Renal cortex interstitium (tissue), 11 donors: Measurements from ENCODE around the gene INPP5A. TPM values are rescaled to one million over a fixed set of nuclear protein-coding genes. Genes with fewer than 3 reads are reported as not detected.

Experiments
- DNase-seq, 11 donors: peaks; one replicate each; pipeline ENCODE4 v3.0.0-alpha.2; 2013; ENCODE audit warnings: low read depth in 9 of 11, low spot score in 4 of 11; ENCODE audit errors: extremely low read depth in 1 of 11
- polyA plus RNA-seq, 3 donors: library from polyadenylated mRNA; unstranded; fragments of 120-200 nt; gene quantifications; one replicate each; pipeline ENCODE4 v1.2.1, GENCODE V29; 2013; ENCODE audit not compliant: insufficient read length in 3 of 3

Gene INPP5A
- polyA plus RNA-seq, 3 donors = 30.7 to 33.1 (median 31.3) TPM

GRCh38 chr10:132685101-132685891, 147.7 kb downstream of the INPP5A start:
- DNase-seq = peak in 1 of 11 donors; percentile 57

GRCh38 chr10:132685921-132686680, 148.5 kb downstream of the INPP5A start:
- DNase-seq = no peak

DNA sequence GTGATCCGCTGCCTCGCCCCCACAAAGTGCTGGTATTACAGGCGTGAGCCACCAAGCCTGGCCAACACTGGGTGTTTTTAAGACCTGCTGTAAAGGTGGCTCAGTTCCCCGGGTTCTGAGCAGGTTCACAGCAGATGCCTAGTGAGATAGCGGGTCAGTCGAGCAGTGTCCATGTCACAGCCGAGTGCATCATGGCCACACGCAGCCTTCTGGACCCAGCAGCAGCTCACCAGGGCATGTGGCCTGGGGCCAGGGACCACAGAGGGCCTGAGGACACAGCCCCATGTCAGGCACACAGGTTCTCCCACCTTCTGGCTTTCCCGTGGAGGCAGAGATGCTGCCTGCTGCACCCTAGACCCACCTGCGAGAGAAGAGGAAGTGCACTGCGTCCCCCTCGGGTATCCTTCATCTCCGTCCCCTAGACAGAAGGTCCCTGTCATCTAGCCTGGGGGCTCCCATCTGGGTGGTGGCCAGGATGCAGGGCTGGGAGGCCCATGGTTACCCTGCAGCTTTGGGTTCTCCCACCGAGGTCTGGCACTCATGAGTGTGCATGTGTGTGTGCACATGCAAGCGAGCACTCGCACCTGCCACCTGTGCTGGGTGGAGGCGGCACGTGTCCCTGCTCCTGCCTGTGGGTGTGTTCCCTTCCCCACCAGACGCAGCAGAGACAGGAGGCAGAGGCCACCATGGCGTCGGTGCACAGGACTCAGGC, 149.8 kb downstream of the INPP5A start:
- no peak for DNase-seq

DNA sequence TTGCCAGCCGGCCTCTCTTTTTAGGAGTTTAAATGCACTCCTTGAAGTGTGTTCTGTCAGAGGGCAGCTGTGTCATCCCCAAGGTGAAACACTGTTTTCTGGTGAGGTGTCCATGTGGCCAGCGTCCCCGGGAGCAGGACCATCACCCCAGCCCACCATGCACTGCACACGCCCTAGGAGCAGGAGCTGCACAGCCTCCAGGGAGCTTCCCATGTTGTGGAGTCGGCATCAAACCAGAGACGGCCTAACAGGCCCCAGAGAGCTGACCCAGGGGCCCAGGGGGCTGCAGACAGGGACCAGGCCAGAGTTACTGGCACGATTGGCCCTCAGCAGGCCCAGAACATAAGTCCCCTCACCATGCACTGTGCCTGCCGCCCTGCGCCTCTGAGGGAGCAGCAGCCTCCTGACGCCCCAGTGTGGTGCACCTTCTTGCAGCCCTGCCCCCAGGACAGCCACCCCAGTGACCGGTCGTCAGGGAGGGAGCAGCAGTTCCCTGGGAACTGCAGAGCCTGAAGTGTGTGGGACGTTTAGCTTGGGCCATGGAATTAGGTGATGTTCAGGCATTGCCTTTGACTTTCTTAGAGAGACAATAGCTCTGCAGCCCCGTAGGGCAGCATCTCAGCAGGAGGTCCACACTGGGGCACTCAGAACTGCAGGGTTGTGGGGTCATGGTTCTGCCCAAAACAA, 150.4 kb downstream of the INPP5A start:
- no peak for DNase-seq

DNA sequence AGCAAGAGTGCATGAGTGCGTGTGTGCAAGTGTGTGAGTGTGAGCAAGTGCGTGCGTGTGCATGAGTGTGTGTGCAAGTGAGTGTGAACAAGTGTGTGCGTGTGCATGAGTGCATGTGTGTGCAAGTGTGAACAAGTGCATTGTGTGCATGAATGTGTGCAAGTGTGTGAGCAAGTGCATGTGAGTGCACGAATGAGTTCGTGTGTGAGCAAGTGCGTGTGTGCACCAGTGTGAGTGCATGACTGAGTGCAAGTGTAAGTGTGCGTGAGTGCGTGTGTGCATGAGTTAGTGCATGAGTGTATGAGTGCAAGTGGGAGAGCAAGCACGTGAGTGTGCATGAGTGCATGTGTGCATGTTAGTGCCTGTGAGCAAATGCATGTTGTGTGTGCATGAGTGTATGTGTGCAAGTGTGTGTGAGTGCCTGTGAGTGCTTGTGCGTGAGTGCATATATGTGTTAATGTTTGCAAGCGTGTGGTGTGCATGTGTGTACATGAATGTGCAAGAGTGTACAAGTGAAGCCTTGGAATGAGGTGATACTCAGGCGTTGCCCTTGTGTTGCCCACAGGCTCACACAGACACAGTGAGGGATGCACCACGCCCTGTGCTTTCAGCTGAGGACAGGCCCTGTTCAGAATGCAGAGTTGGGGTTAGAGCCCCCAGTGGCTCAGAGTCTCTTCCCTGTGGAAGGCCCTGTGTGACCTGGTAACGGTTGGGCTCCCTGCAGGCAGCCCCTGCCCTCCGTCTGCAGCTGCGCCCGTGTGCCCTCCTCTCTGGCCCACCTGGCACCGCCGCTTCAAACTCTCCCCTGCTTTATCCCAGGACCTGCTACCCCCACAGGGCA, 151.2 kb downstream of the INPP5A start:
- no peak for DNase-seq

GRCh38 chr10:132689721-132690360, 152.3 kb downstream of the INPP5A start:
- no peak for DNase-seq

GRCh38 chr10:132690401-132690800, 152.8 kb downstream of the INPP5A start:
- DNase-seq = no peak

DNA sequence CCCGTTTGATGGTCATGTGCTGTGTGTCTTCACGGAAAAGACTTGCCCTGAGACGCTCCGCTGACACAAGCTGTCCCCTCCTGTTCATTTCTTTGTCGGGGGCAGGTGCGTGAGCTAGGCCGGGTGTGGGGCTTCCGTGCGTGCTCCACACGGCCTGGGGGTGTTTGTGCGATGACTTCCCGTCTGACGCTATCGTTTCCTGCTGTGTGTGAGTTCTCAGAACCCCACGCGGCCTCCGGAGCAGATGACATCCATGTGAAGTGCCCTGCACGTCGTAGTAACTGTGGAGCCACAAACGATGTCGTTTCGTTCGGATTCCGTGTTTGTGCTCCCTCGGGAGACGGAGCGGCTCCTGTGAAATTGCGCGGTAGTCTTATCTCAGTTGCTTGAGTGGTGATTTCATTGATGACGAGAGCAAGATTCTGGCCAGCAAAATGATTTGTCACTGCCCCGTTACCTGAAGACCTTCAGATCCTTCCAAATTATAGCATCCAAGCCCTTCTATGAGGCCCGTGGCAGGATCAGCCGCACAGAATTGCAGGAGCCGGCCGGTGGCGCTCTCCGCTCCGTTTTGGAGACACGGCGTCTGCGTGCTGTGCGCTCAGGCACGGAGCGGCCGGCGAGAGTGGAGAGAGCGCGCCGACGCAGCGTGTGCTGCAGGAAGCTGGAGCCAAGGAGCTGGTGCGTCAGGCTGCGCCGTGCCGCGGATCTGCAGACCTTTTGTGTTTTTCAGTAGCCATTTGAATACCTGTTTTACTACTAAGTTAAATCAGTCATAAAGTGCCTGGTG, 153.4 kb downstream of the INPP5A start:
- no peak for DNase-seq

DNA sequence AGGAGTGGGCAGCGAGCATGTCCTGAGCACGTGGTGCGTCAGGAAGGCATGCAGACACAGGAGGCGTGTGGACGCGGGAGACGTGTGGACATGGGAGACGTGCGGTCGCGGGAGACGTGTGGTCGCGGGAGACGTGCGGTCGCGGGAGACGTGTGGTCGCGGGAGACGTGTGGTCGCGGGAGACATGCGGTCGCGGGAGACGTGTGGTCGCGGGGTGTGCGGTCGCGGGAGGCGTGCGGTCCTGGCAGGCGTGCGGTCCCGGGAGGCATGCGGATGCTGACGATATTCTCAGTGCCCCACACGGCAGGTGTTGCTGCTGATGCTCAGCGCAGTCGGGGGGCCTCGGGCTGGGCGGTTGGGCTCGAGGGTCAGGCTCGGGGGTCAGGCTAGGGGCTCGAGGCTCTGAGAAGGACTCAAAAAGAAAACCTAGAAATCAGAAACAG, 154.1 kb downstream of the INPP5A start:
- no peak for DNase-seq

DNA sequence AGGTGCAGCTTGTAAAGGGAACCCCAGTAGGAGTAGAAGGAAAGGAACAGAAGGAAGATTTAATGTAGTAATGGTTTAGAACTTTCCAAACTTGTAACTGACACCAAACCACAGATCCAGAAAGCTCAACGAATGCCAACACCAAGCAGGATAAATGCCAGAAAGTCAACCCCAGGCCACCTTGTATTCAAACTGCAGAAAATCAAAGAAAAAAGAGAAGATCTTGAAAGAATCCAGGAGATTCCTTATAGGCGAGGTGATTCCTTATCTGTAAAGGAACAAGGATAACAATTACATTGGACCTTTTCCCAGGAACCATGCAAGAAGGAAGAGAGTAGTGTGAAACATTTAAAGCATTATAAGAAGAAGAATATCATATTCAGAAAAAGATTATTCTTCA, 154.7 kb downstream of the INPP5A start:
- no peak for DNase-seq

- no peak for DNase-seq
Observed at GRCh38 chr10:132693676-132694075, 156.1 kb downstream of the INPP5A start.

DNA sequence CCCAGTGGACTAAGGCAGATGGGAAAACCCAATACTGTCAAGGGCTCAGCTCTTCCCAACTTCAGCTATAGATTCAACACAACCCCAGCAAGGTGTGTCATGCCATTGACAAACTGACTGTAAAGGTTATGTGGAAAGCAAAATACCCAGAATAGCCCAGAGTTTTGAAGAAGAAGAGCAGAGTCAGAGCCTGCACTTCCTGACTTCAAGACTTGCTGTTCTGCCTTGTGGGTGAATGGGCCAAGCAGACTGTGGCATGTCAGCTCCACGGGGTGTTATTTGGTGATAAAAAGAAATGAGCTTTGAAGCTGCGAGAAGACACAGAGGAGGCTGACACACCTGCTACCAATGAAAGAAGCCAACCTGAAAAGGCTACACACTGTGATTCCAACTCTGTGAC, 158.6 kb downstream of the INPP5A start:
- DNase-seq = no peak

DNA sequence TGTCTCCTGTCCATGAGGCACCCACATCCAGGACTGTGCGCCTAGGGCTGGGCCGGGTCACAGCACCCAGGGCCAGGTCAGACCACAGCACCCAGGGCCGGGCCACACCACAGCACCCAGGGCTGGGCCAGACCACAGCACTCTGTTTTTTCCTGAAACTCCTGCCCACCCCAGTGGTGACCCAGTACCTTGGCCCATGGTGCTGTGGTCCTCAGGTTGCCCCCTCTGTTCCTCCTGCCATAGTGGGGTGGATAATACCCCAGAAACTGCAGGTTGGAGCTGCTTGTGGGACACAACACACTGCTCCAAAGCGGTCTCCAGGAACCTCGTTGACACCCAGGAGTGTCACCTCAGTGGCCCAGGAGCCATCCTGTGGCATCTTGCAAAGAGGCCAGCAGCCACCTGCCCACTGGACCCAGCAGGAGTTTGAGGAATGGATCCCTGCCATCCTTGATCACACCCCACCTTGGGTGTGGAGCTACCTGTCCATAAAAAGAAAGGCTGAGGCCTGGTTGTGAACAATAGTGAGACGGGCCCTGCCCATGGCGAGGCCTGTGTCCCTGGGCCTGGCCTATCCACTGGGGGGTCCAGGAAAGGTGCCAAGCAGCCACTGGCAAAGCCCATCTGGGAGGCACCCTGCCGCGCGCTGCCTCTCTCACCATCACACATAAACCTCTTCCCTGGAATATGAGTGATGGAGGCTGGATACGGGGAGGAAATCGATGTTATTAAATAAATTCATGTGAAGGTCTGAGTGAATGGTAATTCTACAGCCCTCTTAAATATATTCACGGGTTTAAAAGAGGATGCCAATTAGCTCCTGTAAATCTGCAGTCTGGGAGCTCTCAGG, 159.4 kb downstream of the INPP5A start:
- DNase-seq = no peak

GRCh38 chr10:132697578-132698200, 160.1 kb downstream of the INPP5A start:
- no peak for DNase-seq

- DNase-seq = no peak
Observed at GRCh38 chr10:132698211-132698751, 160.7 kb downstream of the INPP5A start.
